Liver (tissue), 9 donors: ENCODE measurements around the gene APOE. TPM values are rescaled to one million over a fixed set of nuclear protein-coding genes. Genes with fewer than 3 reads are reported as not detected.

ENCODE experiments used
- DNase-seq: peaks from one replicate; pipeline ENCODE4 v3.0.0-alpha.2; 2017; ENCODE audit warnings: low spot score
- H3K27ac ChIP-seq, 2 donors: one replicate each; pipeline ENCODE4 v1.7.0; 2013; ENCODE audit warnings: inconsistent platforms in 2 of 2, low read length in 2 of 2, control low read depth in 1 of 2, low read depth in 1 of 2, mild to moderate bottlenecking in 1 of 2
- H3K27me3 ChIP-seq, 4 donors: one replicate each; pipeline versions ENCODE4 v1.6.1 to v1.7.0; 2013; ENCODE audit warnings: low read length in 3 of 4, inconsistent platforms in 1 of 4, mild to moderate bottlenecking in 1 of 4, moderate library complexity in 1 of 4; ENCODE audit not compliant: control insufficient read depth in 4 of 4, insufficient read depth in 4 of 4
- H3K36me3 ChIP-seq, 4 donors: one replicate each; pipeline versions ENCODE4 v1.6.1 to v1.7.0; 2013; ENCODE audit warnings: low read length in 3 of 4, mild to moderate bottlenecking in 3 of 4, low read depth in 1 of 4, moderate library complexity in 1 of 4; ENCODE audit not compliant: control insufficient read depth in 4 of 4, insufficient read depth in 3 of 4
- H3K4me1 ChIP-seq, 4 donors: one replicate each; pipeline versions ENCODE4 v1.6.1 to v1.7.0; 2013; ENCODE audit warnings: low read length in 3 of 4, mild to moderate bottlenecking in 3 of 4, moderate library complexity in 1 of 4; ENCODE audit not compliant: control insufficient read depth in 4 of 4, insufficient read depth in 4 of 4
- H3K4me3 ChIP-seq, 3 donors: one replicate each; pipeline versions ENCODE4 v1.6.1 to v1.7.0; 2013; ENCODE audit warnings: low read length in 3 of 3, control low read depth in 1 of 3, low read depth in 1 of 3, mild to moderate bottlenecking in 1 of 3
- H3K9ac ChIP-seq, 2 donors: one replicate each; pipeline ENCODE4 v1.7.0; 2013; ENCODE audit warnings: low read length in 2 of 2, mild to moderate bottlenecking in 2 of 2, moderate library complexity in 2 of 2, control low read depth in 1 of 2, low read depth in 1 of 2
- H3K9me3 ChIP-seq, 4 donors: one replicate each; pipeline versions ENCODE4 v1.6.1 to v1.7.0; 2013; ENCODE audit warnings: low read length in 3 of 4; ENCODE audit not compliant: control insufficient read depth in 4 of 4
- EGR1 ChIP-seq, 2 donors: IDR thresholded peaks; 2 replicates each; pipeline ENCODE4 v1.6.1; 2016 to 2018; ENCODE audit warnings: antibody characterized with exemption in 2 of 2, low read depth in 2 of 2
- FOXA1 ChIP-seq: IDR thresholded peaks from 2 replicates; pipeline ENCODE4 v1.6.1; 2016; ENCODE audit warnings: antibody characterized with exemption
- HNF4A ChIP-seq, 2 donors: conservative IDR thresholded peaks; 2 replicates each; pipeline ENCODE4 v1.6.1; 2016; ENCODE audit warnings: antibody characterized with exemption in 2 of 2, mild to moderate bottlenecking in 2 of 2
- HNF4G ChIP-seq: IDR thresholded peaks from 2 replicates; pipeline ENCODE4 v1.6.1; 2016; ENCODE audit warnings: antibody characterized with exemption
- JUND ChIP-seq, 2 donors: IDR thresholded peaks; 2 replicates each; pipeline ENCODE4 v1.6.1; 2016; ENCODE audit warnings: antibody characterized with exemption in 2 of 2
- NR2F2 ChIP-seq: IDR thresholded peaks from 2 replicates; pipeline ENCODE4 v1.6.1; 2016; ENCODE audit warnings: antibody characterized with exemption
- RAD21 ChIP-seq, 2 donors: IDR thresholded peaks; 2 replicates each; pipeline ENCODE4 v1.6.1; 2016; ENCODE audit warnings: antibody characterized with exemption in 2 of 2, mild to moderate bottlenecking in 2 of 2
- RXRA ChIP-seq, 2 donors: IDR thresholded peaks; 2 replicates each; pipeline ENCODE4 v1.6.1; 2017 to 2018; ENCODE audit warnings: antibody characterized with exemption in 2 of 2, mild to moderate bottlenecking in 1 of 2
- SP1 ChIP-seq: IDR thresholded peaks from 2 replicates; pipeline ENCODE4 v1.6.1; 2018; ENCODE audit warnings: antibody characterized with exemption, mild to moderate bottlenecking
- TAF1 ChIP-seq: conservative IDR thresholded peaks from 2 replicates; pipeline ENCODE4 v1.6.1; 2016; ENCODE audit warnings: antibody characterized with exemption, mild to moderate bottlenecking
- YY1 ChIP-seq: IDR thresholded peaks from 2 replicates; pipeline ENCODE4 v1.6.1; 2016; ENCODE audit warnings: antibody characterized with exemption, mild to moderate bottlenecking
- WGBS: extraction: QIAGEN DNeasy Blood & Tissue Kit; methylation state at CpG from one replicate; pipeline ENCODE4 v1.1.7; 2013; 5-methylcytosine and 5-hydroxymethylcytosine counted together
- polyA plus RNA-seq, 2 donors: library from polyadenylated mRNA; stranded (reverse) in 1 of 2; unstranded in 1 of 2; fragments of 200-250 nt in 1 of 2; fragments of >200 nt in 1 of 2; fragmentation: Nextera tagmentation in 1 of 2; extraction: Ambion mirVana in 1 of 2; gene quantifications; one replicate each; pipeline versions ENCODE4 v1.2.1 to v1.2.3, GENCODE V29; 2013 to 2015
- total RNA-seq, 2 donors: library from RNA; depleted of rRNA; stranded (reverse); fragments of >200 nt; gene quantifications; one replicate each; pipeline ENCODE4 v1.2.3, GENCODE V29; 2014
- TF ChIP-seq, protein P1 (sequence below): IDR thresholded peaks from 2 replicates; pipeline ENCODE4 v1.6.1; 2016; ENCODE audit warnings: antibody characterized with exemption
- TF ChIP-seq, protein P2 (sequence below): IDR thresholded peaks from 2 replicates; pipeline ENCODE4 v1.6.1; 2016; ENCODE audit warnings: antibody characterized with exemption
- TF ChIP-seq, protein P3 (sequence below): IDR thresholded peaks from 2 replicates; pipeline ENCODE4 v1.6.1; 2016; ENCODE audit warnings: antibody characterized with exemption, mild to moderate bottlenecking
- donor health status: healthy.
- donor health status: healthy.
- donor health status: healthy.
- donor health status: healthy.
- donor health status: healthy.

APOE gene
- total and polyA plus RNA-seq, 4 donors, result 1,884 to 5,263 (median 3,713) TPM

DNA sequence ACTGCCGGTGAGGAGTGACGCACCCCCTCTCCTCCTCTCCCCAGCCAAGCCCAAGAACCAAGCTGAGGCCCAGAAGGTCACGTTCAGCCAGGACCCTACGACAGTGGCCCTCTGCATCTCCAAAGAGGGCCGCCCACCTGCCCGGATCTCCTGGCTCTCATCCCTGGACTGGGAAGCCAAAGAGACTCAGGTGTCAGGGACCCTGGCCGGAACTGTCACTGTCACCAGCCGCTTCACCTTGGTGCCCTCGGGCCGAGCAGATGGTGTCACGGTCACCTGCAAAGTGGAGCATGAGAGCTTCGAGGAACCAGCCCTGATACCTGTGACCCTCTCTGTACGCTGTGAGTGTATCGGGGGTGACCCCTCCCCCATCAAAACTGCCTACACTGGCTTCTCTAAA is 33.8 kb upstream of the APOE start:
- Histone ChIP-seq H3K4me3 (no peak overlapping the region), H3K9ac (no peak overlapping the region), H3K27me3 (no peaks in the 10 kb centered on the region), H3K9me3 (no peaks in the 10 kb centered on the region), H3K36me3 (peaks cover 19 to 59% (median 33%) of the 10 kb centered on the region in 4 donors), H3K4me1 (peaks cover 0 to 2% (median 0%) of the 10 kb centered on the region in 4 donors), H3K27ac (no peak overlapping the region)
- DNase-seq, result no peak
- TF ChIP-seq EGR1 (IDR thresholded peaks at IDR 0.05; ENCODE audit: low read depth in 2 of 2), result no peak
- WGBS, result 96% methylated on average over 14 of the region's 14 CpGs

DNA sequence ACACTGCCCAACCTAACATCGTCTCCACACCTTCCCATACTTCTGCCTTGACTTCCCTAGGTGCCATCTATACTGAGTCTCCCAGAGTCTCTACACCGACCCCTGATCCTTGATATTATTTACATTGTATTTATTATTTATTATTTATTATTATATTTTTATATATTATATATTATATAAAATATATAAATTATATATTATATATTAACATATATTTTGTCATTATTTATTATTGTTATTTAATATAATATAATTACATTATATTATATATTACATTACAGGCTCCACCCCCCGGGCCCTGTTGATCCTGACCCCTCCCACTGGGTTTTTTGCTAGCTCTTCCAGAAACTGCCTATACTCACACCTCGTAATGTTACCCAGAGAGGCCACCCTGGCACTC is 32.9 kb upstream of the APOE start:
- Histone ChIP-seq H3K4me1 (peaks cover 0 to 2% (median 0%) of the 10 kb centered on the region in 4 donors), H3K9me3 (no peaks in the 10 kb centered on the region), H3K9ac (no peak overlapping the region), H3K27me3 (no peaks in the 10 kb centered on the region), H3K36me3 (peaks cover 19 to 64% (median 31%) of the 10 kb centered on the region in 4 donors), H3K4me3 (no peak overlapping the region), H3K27ac (no peak overlapping the region)
- DNase-seq, result no peak
- TF ChIP-seq NR2F2, result no peak
- TF ChIP-seq HNF4G, result no peak
- WGBS, result 78% methylated on average over 4 of the region's 4 CpGs

DNA sequence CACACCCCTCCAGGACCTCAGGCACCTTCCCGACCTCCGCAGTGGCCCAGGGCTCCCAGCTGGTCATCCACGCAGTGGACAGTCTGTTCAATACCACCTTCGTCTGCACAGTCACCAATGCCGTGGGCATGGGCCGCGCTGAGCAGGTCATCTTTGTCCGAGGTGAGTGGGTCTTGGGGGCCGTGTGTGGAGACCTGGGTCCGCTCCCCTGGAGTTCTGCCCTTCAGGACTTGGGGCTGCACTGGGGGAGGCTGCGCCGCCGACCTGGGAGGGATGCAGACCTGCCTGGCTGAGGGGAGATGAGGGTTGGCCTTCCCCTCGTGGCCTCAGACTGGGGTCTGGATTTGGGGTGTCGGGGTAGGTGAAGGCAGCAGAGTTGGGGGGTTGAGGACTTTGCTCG is 31.3 kb upstream of the APOE start:
- TF ChIP-seq RAD21 (IDR thresholded peaks at IDR 0.05) (no peak), HNF4A (conservative IDR thresholded peaks at IDR 0.05) (no peak), JUND (IDR thresholded peaks at IDR 0.05) (no peak), EGR1 (IDR thresholded peaks at IDR 0.05; ENCODE audit: low read depth in 2 of 2) (no peak), YY1 (no peak), RXRA (IDR thresholded peaks at IDR 0.05) (no peak), FOXA1 (no peak), TAF1 (no peak), SP1 (no peak)
- TF ChIP-seq, protein P1, sequence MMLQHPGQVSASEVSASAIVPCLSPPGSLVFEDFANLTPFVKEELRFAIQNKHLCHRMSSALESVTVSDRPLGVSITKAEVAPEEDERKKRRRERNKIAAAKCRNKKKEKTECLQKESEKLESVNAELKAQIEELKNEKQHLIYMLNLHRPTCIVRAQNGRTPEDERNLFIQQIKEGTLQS, result no peak
- TF ChIP-seq, protein P2, sequence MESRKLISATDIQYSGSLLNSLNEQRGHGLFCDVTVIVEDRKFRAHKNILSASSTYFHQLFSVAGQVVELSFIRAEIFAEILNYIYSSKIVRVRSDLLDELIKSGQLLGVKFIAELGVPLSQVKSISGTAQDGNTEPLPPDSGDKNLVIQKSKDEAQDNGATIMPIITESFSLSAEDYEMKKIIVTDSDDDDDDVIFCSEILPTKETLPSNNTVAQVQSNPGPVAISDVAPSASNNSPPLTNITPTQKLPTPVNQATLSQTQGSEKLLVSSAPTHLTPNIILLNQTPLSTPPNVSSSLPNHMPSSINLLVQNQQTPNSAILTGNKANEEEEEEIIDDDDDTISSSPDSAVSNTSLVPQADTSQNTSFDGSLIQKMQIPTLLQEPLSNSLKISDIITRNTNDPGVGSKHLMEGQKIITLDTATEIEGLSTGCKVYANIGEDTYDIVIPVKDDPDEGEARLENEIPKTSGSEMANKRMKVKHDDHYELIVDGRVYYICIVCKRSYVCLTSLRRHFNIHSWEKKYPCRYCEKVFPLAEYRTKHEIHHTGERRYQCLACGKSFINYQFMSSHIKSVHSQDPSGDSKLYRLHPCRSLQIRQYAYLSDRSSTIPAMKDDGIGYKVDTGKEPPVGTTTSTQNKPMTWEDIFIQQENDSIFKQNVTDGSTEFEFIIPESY, result no peak
- TF ChIP-seq, protein P3, sequence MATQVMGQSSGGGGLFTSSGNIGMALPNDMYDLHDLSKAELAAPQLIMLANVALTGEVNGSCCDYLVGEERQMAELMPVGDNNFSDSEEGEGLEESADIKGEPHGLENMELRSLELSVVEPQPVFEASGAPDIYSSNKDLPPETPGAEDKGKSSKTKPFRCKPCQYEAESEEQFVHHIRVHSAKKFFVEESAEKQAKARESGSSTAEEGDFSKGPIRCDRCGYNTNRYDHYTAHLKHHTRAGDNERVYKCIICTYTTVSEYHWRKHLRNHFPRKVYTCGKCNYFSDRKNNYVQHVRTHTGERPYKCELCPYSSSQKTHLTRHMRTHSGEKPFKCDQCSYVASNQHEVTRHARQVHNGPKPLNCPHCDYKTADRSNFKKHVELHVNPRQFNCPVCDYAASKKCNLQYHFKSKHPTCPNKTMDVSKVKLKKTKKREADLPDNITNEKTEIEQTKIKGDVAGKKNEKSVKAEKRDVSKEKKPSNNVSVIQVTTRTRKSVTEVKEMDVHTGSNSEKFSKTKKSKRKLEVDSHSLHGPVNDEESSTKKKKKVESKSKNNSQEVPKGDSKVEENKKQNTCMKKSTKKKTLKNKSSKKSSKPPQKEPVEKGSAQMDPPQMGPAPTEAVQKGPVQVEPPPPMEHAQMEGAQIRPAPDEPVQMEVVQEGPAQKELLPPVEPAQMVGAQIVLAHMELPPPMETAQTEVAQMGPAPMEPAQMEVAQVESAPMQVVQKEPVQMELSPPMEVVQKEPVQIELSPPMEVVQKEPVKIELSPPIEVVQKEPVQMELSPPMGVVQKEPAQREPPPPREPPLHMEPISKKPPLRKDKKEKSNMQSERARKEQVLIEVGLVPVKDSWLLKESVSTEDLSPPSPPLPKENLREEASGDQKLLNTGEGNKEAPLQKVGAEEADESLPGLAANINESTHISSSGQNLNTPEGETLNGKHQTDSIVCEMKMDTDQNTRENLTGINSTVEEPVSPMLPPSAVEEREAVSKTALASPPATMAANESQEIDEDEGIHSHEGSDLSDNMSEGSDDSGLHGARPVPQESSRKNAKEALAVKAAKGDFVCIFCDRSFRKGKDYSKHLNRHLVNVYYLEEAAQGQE, result no peak
- Histone ChIP-seq H3K36me3 (peaks cover 19 to 70% (median 31%) of the 10 kb centered on the region in 4 donors), H3K27ac (no peak overlapping the region), H3K27me3 (no peaks in the 10 kb centered on the region), H3K4me3 (no peak overlapping the region), H3K9me3 (no peaks in the 10 kb centered on the region), H3K9ac (no peak overlapping the region), H3K4me1 (no peaks in the 10 kb centered on the region)
- WGBS, result 95% methylated on average over 16 of the region's 16 CpGs
- DNase-seq, result no peak
